ENCODE measurements around the gene WWC1. TPM values are rescaled to one million over a fixed set of nuclear protein-coding genes. Genes with fewer than 3 reads are reported as not detected.

The WWC1 gene
- total RNA-seq, 1 experiment from 2014 or later = 29.4 TPM

- DNase-seq (ENCODE audit: low read depth, low spot score) (no peak), ATAC-seq (no peak)
- no peaks in the 10 kb centered on the region for H3K9me3 ChIP-seq (ENCODE audit: control insufficient read depth, insufficient read depth, low read depth, low read length)
- no peaks in the 10 kb centered on the region for H3K4me1 ChIP-seq (ENCODE audit: control insufficient read depth, insufficient read depth, low read length)
- H3K4me3 ChIP-seq (ENCODE audit: low read depth in 2 of 2, low read length in 2 of 2) = no peak overlapping the region
- H3K27ac ChIP-seq (ENCODE audit: low read length) = no peak overlapping the region
- CTCF ChIA-PET = no interaction called here
- intact Hi-C loops (cut with micrococcal nuclease; ENCODE audit: unreplicated experiment) = no loop called here
- BruUV-seq (replicated peaks) = no TSS peak
- no peaks in the 10 kb centered on the region for H3K27me3 ChIP-seq (ENCODE audit: control insufficient read depth, insufficient read depth, low read length)
- H3K36me3 ChIP-seq (ENCODE audit: control insufficient read depth, insufficient read depth, low read length) = peaks cover 41% of the 10 kb centered on the region
- POLR2A ChIA-PET = no interaction called here
- in situ Hi-C loops (cut with HindIII; ENCODE audit: low pct_unique_long_range_greater_than_20kb, low sequenced_read_pairs) = no loop called here
- TF ChIP-seq REST (IDR thresholded peaks at IDR 0.05; ENCODE audit: insufficient read depth in 1 of 2, low read depth in 2 of 2, low read length in 1 of 2) (no peak), SIN3A (IDR thresholded peaks at IDR 0.05; ENCODE audit: borderline replicate concordance, insufficient read depth, low read depth, low read length) (no peak), TCF7L2 (IDR thresholded peaks at IDR 0.05; ENCODE audit: low read depth, low read length) (no peak), CTCF (IDR thresholded peaks at IDR 0.05) (no peak), POLR2AphosphoS5 (IDR thresholded peaks at IDR 0.05; ENCODE audit: low read depth, low read length) (no peak)
Observed at GRCh38 chr5:168502563-168503237, 211.3 kb downstream of the WWC1 start.

- H3K4me1 ChIP-seq (ENCODE audit: control insufficient read depth, insufficient read depth, low read length) = no peaks in the 10 kb centered on the region
- in situ Hi-C loops (cut with HindIII; ENCODE audit: low pct_unique_long_range_greater_than_20kb, low sequenced_read_pairs) = no loop called here
- intact Hi-C loops (cut with micrococcal nuclease; ENCODE audit: unreplicated experiment) = no loop called here
- DNase-seq (ENCODE audit: low read depth, low spot score) (no peak), ATAC-seq (no peak)
- no peak for TF ChIP-seq TCF7L2 (IDR thresholded peaks at IDR 0.05; ENCODE audit: low read depth, low read length)
- no peak for TF ChIP-seq SIN3A (IDR thresholded peaks at IDR 0.05; ENCODE audit: borderline replicate concordance, insufficient read depth, low read depth, low read length)
- TF ChIP-seq CTCF (IDR thresholded peaks at IDR 0.05) = no peak
- no TSS peak for BruUV-seq (replicated peaks)
- H3K27ac ChIP-seq (ENCODE audit: low read length) = no peak overlapping the region
- H3K27me3 ChIP-seq (ENCODE audit: control insufficient read depth, insufficient read depth, low read length) = no peaks in the 10 kb centered on the region
- ChIA-PET POLR2A (no interaction called here), CTCF (interaction anchor here (0.5 kb wide), 1 partner anchor 433 kb away, joined by 4 read pairs; no protein-coding TSS in a partner anchor)
- H3K36me3 ChIP-seq (ENCODE audit: control insufficient read depth, insufficient read depth, low read length) = peaks cover 50% of the 10 kb centered on the region
- H3K9me3 ChIP-seq (ENCODE audit: control insufficient read depth, insufficient read depth, low read depth, low read length) = peaks cover 6% of the 10 kb centered on the region; the same call in 1 of the 2 replicates
- H3K4me3 ChIP-seq (ENCODE audit: low read depth in 2 of 2, low read length in 2 of 2) = no peak overlapping the region
Observed at GRCh38 chr5:168513861-168514428, 222.5 kb downstream of the WWC1 start.

Other genes starting within 250 kb of the WWC1 start
- gene RARS1, start 194.8 kb downstream of the WWC1 start, total RNA-seq (2021; ENCODE audit: unreplicated experiment) = 128 TPM
- 7.5 TPM for gene FBLL1, start 237.7 kb downstream of the WWC1 start, total RNA-seq (2021; ENCODE audit: unreplicated experiment)

All from Panc1 (cell line).